ENCODE results near the gene ZNF215.
"Not testable (repeated sequence)": the region's sequence is repeated elsewhere in the genome, so short reads cannot be mapped to it uniquely, and the experiment has no call there.

The ZNF215 gene

DNA sequence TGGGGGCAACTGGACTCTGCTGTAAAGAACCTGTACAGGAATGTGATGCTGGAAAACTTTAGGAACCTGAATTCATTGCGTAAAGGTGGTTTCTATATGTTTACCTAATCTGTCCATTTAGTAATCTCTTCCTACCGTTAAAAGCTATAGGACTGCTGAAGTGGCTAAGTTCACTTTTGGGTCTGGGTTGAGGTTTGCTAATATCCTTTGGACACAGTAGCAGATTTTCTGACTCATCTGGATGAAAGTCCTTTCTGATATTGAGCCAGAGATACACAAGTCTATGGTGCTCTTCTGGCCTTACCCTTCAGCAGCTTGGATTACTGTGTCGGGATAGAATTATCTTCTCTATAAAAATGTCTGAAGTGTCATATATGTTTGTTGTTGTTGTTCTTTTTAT, 16.9 kb downstream of the ZNF215 start:
- DNase-seq, result no peak

GRCh38 chr11:6954248-6954647, 28.0 kb downstream of the ZNF215 start:
- DNase-seq, result not testable (repeated sequence)

GRCh38 chr11:6962141-6962540, 35.9 kb downstream of the ZNF215 start:
- no peak for DNase-seq

- no peak for DNase-seq
These were observed 36.4 kb downstream of the ZNF215 start for GRCh38 chr11:6962673-6963072.

DNA sequence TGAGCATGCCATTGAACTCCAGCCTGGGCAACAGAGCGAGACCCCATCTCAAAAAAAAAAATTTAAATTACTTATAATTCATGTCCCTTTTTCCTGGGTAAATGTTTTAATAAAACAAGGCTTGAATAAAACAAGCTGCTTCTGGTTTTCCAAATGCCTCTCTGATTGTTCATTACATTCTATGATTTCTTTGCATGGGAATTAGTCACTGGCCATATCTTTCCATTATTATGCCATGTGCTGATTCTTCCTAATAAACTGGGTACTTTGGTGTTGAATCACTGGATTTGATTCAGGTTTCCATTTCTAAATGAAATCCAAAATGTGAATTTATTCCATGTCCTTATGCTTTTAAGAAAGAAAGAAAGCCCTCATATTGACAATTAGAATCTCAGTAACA, 42.6 kb downstream of the ZNF215 start:
- DNase-seq, result no peak

GRCh38 chr11:6969854-6970253, 43.6 kb downstream of the ZNF215 start:
- DNase-seq, result not testable (repeated sequence)

DNA sequence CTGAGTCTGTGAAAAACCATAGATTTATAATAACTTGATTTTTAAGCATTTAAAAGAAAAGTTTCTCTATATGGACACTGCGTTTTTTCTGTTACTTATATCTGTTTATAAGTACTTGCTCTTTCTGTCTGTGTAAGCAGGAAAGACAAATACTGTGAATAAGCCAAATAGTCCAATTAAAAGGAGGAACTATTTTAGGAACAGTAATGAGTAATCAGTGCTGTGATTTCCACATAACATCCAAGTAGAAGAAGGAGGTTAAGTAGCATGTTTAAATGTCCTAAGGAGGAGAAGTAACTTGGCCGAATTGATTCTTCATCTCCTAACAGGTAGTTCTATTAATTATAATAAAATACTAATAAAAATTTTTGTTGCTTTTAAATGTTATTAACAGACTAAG, 53.1 kb downstream of the ZNF215 start:
- DNase-seq, result no peak

DNA sequence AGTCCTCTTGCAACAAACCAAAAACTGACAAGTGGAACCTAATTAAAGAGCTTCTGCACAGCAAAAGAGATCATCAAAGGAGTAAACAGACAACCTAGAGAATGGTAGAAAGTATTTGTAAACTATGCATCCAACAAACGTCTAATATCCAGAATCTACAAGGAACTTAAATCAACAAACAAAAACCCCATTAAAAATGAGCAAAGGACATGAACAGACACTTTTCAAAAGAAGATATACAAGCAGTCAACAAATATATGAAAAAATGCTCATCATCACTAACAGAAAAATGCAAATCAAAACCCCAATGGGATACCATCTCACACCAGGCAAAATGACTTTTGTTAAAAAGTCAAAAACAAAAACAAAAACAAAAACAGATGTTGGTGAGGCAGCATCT, 60.3 kb downstream of the ZNF215 start:
- DNase-seq, result no peak

GRCh38 chr11:6988506-6988905, 62.3 kb downstream of the ZNF215 start:
- no peak for DNase-seq

- DNase-seq, result no peak
These were observed 65.0 kb downstream of the ZNF215 start for GRCh38 chr11:6991227-6991626.

- no peak for DNase-seq
These were observed 65.8 kb downstream of the ZNF215 start for GRCh38 chr11:6992026-6992425.

DNA sequence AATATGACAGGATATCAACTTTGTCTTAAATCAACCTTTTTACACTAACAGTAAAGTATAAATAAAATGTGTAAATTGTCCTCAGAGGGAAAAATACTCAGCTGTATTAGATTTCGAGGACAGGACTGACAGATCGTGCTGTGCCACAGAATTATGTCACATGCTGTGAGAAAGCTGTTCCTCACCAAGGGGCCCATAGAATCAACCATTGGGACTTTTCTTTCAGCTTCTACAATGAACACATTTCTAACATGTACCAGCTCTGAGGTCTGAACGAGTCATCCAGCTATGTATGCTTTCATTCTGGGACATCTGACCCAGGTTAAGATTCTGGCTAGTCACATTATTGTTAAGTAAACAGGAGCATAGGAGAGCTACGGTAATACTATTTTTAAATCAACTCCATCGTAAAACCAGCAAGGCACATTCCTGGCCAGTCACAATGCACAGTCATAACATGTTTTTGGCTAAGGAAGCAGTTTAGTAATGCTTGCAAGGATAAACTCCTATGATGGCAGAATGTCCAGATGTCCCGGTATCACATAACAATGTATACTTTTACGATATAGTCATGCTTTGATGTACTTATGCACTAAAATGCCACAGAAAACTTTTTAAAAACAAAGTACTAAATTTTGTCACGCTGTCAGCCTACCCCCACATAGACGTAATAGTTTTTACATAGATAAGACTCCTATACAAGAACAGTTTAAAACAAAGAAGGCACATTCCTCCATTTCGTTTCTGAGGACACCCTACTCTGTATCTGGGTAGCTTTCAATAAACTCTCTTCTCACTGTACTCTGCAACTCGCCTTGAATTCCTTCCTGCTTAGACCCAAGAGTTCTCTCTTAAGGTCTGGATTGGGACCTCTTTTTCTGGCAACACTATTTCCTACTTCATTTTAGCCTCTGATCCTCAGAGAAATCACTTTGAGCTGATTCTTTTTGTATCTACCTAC, 66.5 kb downstream of the ZNF215 start:
- DNase-seq, result no peak

DNA sequence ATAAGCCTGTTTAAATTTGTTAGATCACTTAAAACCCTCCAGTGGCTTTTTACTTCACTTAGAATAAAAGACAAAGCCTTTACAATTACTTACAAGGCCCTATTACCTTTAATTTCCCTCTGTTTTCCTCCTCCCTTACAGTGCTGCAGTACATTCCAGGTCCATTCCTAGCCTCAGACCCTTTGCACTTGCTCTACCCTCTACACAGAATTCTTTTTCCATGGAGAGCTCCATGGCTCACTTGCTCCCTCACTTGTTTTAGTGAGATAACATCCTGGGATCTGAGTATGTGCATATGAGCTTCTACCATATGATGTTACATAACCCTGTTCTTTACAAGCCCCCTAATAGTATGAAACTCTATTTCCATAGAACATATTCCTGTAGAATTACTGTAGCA, 69.5 kb downstream of the ZNF215 start:
- no peak for DNase-seq

- DNase-seq, result no peak
These were observed 78.3 kb downstream of the ZNF215 start for GRCh38 chr11:7004482-7004881.

All from stimulated activated CD4-positive, alpha-beta T cell treated with anti-CD3 and anti-CD28 coated beads, Interleukin-4, amount 100 ng/mL, for 1 hour (primary cell).